SK-N-SH treated with all-trans-retinoic acid at 6 μM for 48 hours (cell line): ENCODE data around the gene ABO.
"Not testable (repeated sequence)": the region's sequence is repeated elsewhere in the genome, so short reads cannot be mapped to it uniquely, and the experiment has no call there.

Source experiments
- ATAC-seq: fragments of 200-7000 bp; cut with Tn5 transposase; 3 replicates; pipeline ENCODE4 v1.9.1; 2020; ENCODE audit warnings: mild to moderate bottlenecking, moderate library complexity
- ARNTL ChIP-seq: fragments of 450-650 bp; formaldehyde crosslinking; IDR thresholded peaks from 2 replicates; pipeline ENCODE4 v1.5.0; 2020; ENCODE audit warnings: low read depth, mild to moderate bottlenecking, moderate library complexity, borderline replicate concordance
- BACH2 ChIP-seq: fragments of 250-450 bp; sonication (Bioruptor Pico); IDR thresholded peaks from 2 replicates; pipeline ENCODE4 v1.9.0; 2021; ENCODE audit warnings: mild to moderate bottlenecking, borderline replicate concordance
- CSDC2 ChIP-seq: fragments of 250-450 bp; sonication (Bioruptor Pico); IDR thresholded peaks from 2 replicates; pipeline ENCODE4 v1.5.0; 2020; ENCODE audit warnings: mild to moderate bottlenecking, moderate library complexity
- ESRRG ChIP-seq: fragments of 250-450 bp; sonication (Bioruptor Pico); IDR thresholded peaks from 2 replicates; pipeline ENCODE4 v1.6.1; 2021; ENCODE audit warnings: mild to moderate bottlenecking
- GLIS3 ChIP-seq: fragments of 250-450 bp; sonication (Bioruptor Pico); IDR thresholded peaks from 2 replicates; pipeline ENCODE4 v1.5.0; 2020; ENCODE audit warnings: mild to moderate bottlenecking, moderate library complexity
- ISL1 ChIP-seq: fragments of 250-450 bp; sonication (Bioruptor Pico); IDR thresholded peaks from 2 replicates; pipeline ENCODE4 v2.1.2; 2022; ENCODE audit warnings: mild to moderate bottlenecking, moderate library complexity
- OSR1 ChIP-seq: fragments of 250-450 bp; sonication (Bioruptor Pico); IDR thresholded peaks from 2 replicates; pipeline ENCODE4 v1.8.0; 2022; ENCODE audit warnings: moderate library complexity, mild to moderate bottlenecking, inconsistent platforms
- PPARA ChIP-seq: fragments of 250-450 bp; sonication (Bioruptor Pico); IDR thresholded peaks from 2 replicates; pipeline ENCODE4 v1.5.0; 2020; ENCODE audit warnings: mild to moderate bottlenecking, borderline replicate concordance
- RARB ChIP-seq: fragments of 250-450 bp; sonication (Bioruptor Pico); IDR thresholded peaks from 2 replicates; pipeline ENCODE4 v1.8.0; 2021; ENCODE audit warnings: mild to moderate bottlenecking, moderate library complexity
- SNAI2 ChIP-seq: fragments of 250-450 bp; sonication (Bioruptor Pico); IDR thresholded peaks from 2 replicates; pipeline ENCODE4 v1.5.0; 2020; ENCODE audit warnings: mild to moderate bottlenecking, moderate library complexity
- TCF4 ChIP-seq: fragments of 250-450 bp; sonication (Bioruptor Pico); IDR thresholded peaks from 2 replicates; pipeline ENCODE4 v1.8.0; 2021; ENCODE audit warnings: mild to moderate bottlenecking, moderate library complexity, borderline replicate concordance
- TOX ChIP-seq: fragments of 250-450 bp; sonication (Bioruptor Pico); IDR thresholded peaks from 2 replicates; pipeline ENCODE4 v1.8.0; 2021; ENCODE audit warnings: mild to moderate bottlenecking, moderate library complexity, borderline replicate concordance
- ZC3H10 ChIP-seq: fragments of 250-450 bp; sonication (Bioruptor Pico); IDR thresholded peaks from 2 replicates; pipeline ENCODE4 v1.5.1; 2021; ENCODE audit warnings: mild to moderate bottlenecking, moderate library complexity
- ZFP3 ChIP-seq: fragments of 250-450 bp; sonication (Bioruptor Pico); IDR thresholded peaks from 2 replicates; pipeline ENCODE4 v1.5.0; 2020; ENCODE audit warnings: mild to moderate bottlenecking, moderate library complexity
- ZFP30 ChIP-seq: fragments of 450-650 bp; formaldehyde crosslinking; IDR thresholded peaks from 2 replicates; pipeline ENCODE4 v1.5.0; 2022; ENCODE audit warnings: mild to moderate bottlenecking, moderate library complexity
- ZNF565 ChIP-seq: fragments of 450-650 bp; formaldehyde crosslinking; conservative IDR thresholded peaks from 2 replicates; pipeline ENCODE4 v1.5.0; 2020; ENCODE audit warnings: low read depth, mild to moderate bottlenecking, moderate library complexity
- ZNF70 ChIP-seq: fragments of 450-650 bp; formaldehyde crosslinking; IDR thresholded peaks from 2 replicates; pipeline ENCODE4 v1.5.0; 2020; ENCODE audit warnings: mild to moderate bottlenecking, moderate library complexity
- ZNF8 ChIP-seq: fragments of 450-650 bp; formaldehyde crosslinking; IDR thresholded peaks from 2 replicates; pipeline ENCODE4 v1.5.0; 2020; ENCODE audit warnings: mild to moderate bottlenecking, moderate library complexity
- TF ChIP-seq, protein P1 (sequence below): fragments of 250-450 bp; sonication (Bioruptor Pico); IDR thresholded peaks from 2 replicates; pipeline ENCODE4 v1.8.0; 2021; ENCODE audit warnings: low read depth, mild to moderate bottlenecking, moderate library complexity, borderline replicate concordance
- TF ChIP-seq, protein P2 (sequence below): fragments of 250-450 bp; sonication (Bioruptor Pico); IDR thresholded peaks from 2 replicates; pipeline ENCODE4 v1.5.1; 2020; ENCODE audit warnings: low read depth, mild to moderate bottlenecking, moderate library complexity
- TF ChIP-seq, protein P3 (sequence below): fragments of 250-450 bp; sonication (Bioruptor Pico); IDR thresholded peaks from 2 replicates; pipeline ENCODE4 v1.5.0; 2020; ENCODE audit warnings: mild to moderate bottlenecking, moderate library complexity
- TF ChIP-seq, protein P4 (sequence below): fragments of 250-450 bp; sonication (Bioruptor Pico); IDR thresholded peaks from 2 replicates; pipeline ENCODE4 v1.8.0; 2020; ENCODE audit warnings: mild to moderate bottlenecking, moderate library complexity, borderline replicate concordance
- TF ChIP-seq, protein P5 (sequence below): fragments of 250-450 bp; sonication (Bioruptor Pico); IDR thresholded peaks from 2 replicates; pipeline ENCODE4 v1.5.1; 2021; ENCODE audit warnings: mild to moderate bottlenecking, moderate library complexity

Gene ABO

DNA sequence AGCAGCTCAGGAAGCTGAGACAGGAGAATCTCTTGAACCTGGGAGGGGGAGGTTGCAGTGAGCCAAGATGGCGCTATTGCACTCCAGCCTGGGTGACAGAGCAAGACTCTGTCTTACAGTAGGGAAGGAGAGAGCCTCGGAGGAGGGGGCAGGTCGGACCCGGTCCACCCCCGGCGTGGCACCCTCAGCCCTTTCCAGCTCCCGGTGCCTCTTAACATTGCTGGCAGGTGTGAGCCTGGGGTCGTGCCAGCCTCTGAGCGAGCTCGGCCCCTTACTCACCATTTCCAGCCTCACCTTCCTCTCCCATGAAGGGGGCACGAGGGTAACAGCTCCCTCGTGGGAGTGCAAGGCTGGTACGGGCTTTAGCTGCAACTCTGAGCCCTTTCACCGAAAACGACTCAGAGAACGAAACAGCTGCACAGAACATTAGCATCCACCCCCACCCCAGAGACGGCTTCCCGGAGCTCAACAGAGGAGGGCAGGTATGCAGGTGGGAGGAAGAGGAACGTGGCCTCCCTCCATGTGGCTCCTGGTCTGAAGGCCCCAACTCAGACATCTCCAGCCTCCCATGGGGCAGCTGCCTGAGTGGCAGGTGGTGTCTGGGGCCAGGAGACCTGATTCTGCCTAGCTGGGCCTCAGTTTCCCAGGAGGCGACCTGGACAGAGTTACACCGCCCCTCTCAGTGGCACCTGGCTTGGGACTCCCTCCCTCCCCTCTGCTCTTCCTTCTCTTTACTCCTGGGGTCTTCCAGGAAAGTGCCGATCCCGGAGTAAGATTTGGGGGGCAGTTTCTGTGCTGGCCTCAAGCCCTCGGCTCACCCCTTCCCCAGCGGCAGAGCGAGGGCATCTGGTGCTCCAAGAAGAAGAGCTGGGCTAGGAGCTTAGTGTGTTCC, 28.5 kb upstream of the ABO start:
- TF ChIP-seq ARNTL (CRISPR knock-in tag) (no peak), ZNF565 (CRISPR knock-in tag) (no peak), BACH2 (CRISPR knock-in tag) (no peak), ESRRG (CRISPR knock-in tag) (no peak), ZC3H10 (no peak), OSR1 (CRISPR knock-in tag) (no peak), ZNF8 (CRISPR knock-in tag) (no peak), TCF4 (CRISPR knock-in tag) (no peak), ZFP30 (no peak), ZFP3 (CRISPR knock-in tag) (no peak), GLIS3 (no peak), RARB (CRISPR knock-in tag) (no peak), ZNF70 (CRISPR knock-in tag) (no peak), SNAI2 (CRISPR knock-in tag) (no peak), CSDC2 (CRISPR knock-in tag) (no peak)
- TF ChIP-seq, protein P1, sequence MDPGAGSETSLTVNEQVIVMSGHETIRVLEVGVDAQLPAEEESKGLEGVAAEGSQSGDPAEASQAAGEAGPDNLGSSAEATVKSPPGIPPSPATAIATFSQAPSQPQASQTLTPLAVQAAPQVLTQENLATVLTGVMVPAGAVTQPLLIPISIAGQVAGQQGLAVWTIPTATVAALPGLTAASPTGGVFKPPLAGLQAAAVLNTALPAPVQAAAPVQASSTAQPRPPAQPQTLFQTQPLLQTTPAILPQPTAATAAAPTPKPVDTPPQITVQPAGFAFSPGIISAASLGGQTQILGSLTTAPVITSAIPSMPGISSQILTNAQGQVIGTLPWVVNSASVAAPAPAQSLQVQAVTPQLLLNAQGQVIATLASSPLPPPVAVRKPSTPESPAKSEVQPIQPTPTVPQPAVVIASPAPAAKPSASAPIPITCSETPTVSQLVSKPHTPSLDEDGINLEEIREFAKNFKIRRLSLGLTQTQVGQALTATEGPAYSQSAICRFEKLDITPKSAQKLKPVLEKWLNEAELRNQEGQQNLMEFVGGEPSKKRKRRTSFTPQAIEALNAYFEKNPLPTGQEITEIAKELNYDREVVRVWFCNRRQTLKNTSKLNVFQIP: no peak
- TF ChIP-seq, protein P2, sequence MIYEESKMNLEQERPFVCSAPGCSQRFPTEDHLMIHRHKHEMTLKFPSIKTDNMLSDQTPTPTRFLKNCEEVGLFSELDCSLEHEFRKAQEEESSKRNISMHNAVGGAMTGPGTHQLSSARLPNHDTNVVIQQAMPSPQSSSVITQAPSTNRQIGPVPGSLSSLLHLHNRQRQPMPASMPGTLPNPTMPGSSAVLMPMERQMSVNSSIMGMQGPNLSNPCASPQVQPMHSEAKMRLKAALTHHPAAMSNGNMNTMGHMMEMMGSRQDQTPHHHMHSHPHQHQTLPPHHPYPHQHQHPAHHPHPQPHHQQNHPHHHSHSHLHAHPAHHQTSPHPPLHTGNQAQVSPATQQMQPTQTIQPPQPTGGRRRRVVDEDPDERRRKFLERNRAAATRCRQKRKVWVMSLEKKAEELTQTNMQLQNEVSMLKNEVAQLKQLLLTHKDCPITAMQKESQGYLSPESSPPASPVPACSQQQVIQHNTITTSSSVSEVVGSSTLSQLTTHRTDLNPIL (CRISPR knock-in tag): no peak
- TF ChIP-seq, protein P3, sequence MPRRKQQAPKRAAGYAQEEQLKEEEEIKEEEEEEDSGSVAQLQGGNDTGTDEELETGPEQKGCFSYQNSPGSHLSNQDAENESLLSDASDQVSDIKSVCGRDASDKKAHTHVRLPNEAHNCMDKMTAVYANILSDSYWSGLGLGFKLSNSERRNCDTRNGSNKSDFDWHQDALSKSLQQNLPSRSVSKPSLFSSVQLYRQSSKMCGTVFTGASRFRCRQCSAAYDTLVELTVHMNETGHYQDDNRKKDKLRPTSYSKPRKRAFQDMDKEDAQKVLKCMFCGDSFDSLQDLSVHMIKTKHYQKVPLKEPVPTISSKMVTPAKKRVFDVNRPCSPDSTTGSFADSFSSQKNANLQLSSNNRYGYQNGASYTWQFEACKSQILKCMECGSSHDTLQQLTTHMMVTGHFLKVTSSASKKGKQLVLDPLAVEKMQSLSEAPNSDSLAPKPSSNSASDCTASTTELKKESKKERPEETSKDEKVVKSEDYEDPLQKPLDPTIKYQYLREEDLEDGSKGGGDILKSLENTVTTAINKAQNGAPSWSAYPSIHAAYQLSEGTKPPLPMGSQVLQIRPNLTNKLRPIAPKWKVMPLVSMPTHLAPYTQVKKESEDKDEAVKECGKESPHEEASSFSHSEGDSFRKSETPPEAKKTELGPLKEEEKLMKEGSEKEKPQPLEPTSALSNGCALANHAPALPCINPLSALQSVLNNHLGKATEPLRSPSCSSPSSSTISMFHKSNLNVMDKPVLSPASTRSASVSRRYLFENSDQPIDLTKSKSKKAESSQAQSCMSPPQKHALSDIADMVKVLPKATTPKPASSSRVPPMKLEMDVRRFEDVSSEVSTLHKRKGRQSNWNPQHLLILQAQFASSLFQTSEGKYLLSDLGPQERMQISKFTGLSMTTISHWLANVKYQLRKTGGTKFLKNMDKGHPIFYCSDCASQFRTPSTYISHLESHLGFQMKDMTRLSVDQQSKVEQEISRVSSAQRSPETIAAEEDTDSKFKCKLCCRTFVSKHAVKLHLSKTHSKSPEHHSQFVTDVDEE: no peak
- TF ChIP-seq, protein P4, sequence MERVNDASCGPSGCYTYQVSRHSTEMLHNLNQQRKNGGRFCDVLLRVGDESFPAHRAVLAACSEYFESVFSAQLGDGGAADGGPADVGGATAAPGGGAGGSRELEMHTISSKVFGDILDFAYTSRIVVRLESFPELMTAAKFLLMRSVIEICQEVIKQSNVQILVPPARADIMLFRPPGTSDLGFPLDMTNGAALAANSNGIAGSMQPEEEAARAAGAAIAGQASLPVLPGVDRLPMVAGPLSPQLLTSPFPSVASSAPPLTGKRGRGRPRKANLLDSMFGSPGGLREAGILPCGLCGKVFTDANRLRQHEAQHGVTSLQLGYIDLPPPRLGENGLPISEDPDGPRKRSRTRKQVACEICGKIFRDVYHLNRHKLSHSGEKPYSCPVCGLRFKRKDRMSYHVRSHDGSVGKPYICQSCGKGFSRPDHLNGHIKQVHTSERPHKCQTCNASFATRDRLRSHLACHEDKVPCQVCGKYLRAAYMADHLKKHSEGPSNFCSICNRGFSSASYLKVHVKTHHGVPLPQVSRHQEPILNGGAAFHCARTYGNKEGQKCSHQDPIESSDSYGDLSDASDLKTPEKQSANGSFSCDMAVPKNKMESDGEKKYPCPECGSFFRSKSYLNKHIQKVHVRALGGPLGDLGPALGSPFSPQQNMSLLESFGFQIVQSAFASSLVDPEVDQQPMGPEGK: no peak
- no peak for ATAC-seq

DNA sequence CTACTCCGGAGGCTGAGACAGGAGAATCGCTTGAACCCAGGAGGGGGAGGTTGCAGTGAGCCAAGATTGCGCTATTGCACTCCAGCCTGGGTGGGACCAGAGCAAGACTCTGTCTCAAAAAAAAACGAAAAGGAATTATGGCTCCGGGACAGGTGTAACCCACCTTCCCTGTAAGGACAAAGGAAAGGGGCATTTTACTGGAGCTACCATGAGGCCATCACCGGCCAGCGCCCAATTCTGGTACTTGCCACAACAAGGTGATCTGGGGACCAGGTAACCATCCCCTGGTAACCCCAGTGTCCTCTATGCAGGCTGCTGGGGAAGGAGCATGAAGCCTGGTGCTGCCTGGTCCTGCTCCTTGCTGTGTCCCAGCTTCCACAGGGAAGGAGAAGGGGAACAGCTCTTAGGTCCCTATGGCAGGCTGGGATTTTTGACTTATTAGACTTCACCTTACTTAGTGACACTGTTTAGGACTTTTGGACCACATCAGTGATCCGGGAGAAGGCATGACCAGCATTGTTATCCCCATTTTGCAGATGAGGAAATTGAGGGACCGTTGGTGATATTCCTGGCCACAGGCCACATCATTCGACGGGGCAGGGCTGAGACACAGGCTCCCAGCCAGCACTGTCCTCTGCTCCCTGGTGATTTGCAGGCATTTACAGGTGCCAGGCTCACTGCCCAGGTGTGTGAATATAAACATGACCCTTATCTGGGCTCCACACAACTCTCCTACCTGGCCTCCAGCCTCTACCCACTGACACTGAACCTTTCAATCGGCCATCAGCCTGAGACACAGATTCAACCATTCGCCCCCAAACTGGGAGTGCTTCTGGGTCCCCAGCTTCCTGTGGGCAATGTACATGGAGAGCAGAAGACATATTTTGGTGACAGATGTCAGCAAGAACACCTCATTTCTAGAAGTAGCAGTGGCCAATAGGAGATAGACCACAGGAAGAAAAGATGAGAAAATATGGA, 26.5 kb upstream of the ABO start:
- TF ChIP-seq SNAI2 (CRISPR knock-in tag) (no peak), ZNF8 (CRISPR knock-in tag) (no peak), ZC3H10 (no peak), TOX (no peak), ISL1 (CRISPR knock-in tag) (no peak), ZFP30 (no peak), BACH2 (CRISPR knock-in tag) (no peak), ZNF70 (CRISPR knock-in tag) (no peak), TCF4 (CRISPR knock-in tag) (no peak), PPARA (CRISPR knock-in tag) (no peak), GLIS3 (no peak), OSR1 (CRISPR knock-in tag) (no peak)
- TF ChIP-seq, protein P5, sequence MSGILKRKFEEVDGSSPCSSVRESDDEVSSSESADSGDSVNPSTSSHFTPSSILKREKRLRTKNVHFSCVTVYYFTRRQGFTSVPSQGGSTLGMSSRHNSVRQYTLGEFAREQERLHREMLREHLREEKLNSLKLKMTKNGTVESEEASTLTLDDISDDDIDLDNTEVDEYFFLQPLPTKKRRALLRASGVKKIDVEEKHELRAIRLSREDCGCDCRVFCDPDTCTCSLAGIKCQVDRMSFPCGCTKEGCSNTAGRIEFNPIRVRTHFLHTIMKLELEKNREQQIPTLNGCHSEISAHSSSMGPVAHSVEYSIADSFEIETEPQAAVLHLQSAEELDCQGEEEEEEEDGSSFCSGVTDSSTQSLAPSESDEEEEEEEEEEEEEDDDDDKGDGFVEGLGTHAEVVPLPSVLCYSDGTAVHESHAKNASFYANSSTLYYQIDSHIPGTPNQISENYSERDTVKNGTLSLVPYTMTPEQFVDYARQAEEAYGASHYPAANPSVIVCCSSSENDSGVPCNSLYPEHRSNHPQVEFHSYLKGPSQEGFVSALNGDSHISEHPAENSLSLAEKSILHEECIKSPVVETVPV (CRISPR knock-in tag): no peak
- ATAC-seq: no peak

DNA sequence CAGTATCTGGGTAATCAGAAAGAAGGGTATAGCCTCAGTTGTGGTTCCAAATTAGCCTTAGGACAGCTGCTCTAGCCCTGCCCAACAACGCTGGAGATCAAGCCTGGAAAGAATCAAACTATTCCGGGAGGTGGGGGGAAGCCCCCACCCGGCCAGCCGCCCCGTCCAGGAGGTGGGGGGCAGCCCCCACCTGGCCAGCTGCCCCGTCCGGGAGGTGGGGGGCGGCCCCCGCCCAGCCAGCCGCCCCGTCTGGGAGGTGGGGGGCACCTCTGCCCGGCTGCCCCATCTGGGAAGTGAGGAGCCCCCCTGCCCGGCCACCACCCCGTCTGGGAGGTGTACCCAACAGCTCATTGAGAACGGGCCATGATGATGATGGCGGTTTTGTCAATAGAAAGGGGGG, 25.0 kb upstream of the ABO start:
- ATAC-seq: not testable (repeated sequence)
